GM20000 (cell line): ENCODE measurements around the gene RAP1GDS1.
"Not testable (repeated sequence)": the region's sequence is repeated elsewhere in the genome, so short reads cannot be mapped to it uniquely, and the experiment has no call there.

Source experiments
- DNase-seq: peaks from one replicate; pipeline ENCODE4 v3.0.0; 2012; ENCODE audit warnings: low spot score
- TF ChIP-seq, protein P1 (sequence below): IDR thresholded peaks from 2 replicates; pipeline ENCODE4 v1.5.1; 2012; ENCODE audit warnings: mild to moderate bottlenecking, control low read depth; ENCODE audit errors: extremely low read depth, missing control alignments

Gene RAP1GDS1

GRCh38 chr4:98287328-98287727 lies 26.1 kb downstream of the RAP1GDS1 start:
- TF ChIP-seq, protein P1, sequence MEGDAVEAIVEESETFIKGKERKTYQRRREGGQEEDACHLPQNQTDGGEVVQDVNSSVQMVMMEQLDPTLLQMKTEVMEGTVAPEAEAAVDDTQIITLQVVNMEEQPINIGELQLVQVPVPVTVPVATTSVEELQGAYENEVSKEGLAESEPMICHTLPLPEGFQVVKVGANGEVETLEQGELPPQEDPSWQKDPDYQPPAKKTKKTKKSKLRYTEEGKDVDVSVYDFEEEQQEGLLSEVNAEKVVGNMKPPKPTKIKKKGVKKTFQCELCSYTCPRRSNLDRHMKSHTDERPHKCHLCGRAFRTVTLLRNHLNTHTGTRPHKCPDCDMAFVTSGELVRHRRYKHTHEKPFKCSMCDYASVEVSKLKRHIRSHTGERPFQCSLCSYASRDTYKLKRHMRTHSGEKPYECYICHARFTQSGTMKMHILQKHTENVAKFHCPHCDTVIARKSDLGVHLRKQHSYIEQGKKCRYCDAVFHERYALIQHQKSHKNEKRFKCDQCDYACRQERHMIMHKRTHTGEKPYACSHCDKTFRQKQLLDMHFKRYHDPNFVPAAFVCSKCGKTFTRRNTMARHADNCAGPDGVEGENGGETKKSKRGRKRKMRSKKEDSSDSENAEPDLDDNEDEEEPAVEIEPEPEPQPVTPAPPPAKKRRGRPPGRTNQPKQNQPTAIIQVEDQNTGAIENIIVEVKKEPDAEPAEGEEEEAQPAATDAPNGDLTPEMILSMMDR = no peak
- no peak for DNase-seq

GRCh38 chr4:98288671-98289070 lies 27.5 kb downstream of the RAP1GDS1 start:
- not testable (repeated sequence) for DNase-seq

DNA sequence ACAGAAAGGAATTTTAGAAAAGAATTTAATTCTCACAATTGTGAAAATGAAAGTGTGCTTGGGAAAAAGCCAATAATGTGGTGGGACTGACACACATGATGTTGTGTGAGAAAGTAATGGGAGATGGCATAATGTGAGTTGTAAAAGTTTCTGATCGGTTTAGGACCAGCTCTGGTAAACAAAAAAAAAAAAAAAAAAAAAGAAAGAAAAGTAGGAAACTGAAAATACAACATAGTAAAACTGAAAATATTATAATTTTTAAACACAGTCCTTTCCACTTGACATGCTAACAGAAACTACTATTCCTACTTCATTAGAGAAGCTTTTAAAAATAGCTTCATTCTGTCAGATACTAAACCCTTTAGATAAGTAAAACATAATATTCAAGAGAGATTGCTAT lies 28.2 kb downstream of the RAP1GDS1 start:
- peak; percentile 9 for DNase-seq
- TF ChIP-seq, protein P1 = no peak

DNA sequence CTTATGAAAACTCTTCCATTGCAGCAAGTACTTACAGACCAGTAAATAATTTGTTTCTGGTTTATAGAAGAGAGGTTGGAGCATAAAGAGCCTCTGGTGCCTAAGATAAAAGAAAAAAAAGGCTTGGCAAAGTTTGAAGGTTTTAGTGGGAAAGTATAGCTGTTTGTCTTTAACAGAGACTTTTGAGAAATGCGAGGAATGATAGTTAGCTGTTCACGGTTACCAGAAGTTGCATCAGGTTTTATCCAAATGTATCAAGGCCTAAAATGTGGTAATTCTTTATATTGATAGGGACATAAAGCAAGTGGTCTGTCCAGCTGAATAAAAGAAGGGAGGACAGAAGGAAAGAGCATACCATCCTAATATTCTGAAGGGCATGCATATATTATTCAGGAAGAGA lies 29.3 kb downstream of the RAP1GDS1 start:
- DNase-seq = no peak
- TF ChIP-seq, protein P1 = no peak

GRCh38 chr4:98293104-98293887 lies 32.1 kb downstream of the RAP1GDS1 start:
- DNase-seq = no peak
- TF ChIP-seq, protein P1 = no peak

DNA sequence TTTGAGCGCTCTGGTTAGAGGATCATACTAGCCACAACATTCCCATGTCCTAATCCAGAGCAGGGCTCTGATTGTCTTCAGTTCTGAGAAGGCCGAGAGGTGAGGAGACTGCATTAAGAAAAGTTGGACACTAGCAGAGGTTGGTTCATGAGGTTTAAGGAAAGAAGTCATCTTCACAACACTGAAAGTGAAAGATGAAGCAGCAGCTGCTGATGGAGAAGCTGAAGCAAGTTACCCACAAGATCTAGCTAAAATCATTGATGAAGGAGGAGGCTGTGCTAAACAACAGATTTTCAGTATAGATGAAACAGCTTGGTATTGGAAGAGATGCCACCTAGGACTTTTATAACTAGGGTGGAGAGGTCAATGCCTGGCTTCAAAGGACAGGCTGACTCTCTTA lies 36.8 kb downstream of the RAP1GDS1 start:
- no peak for DNase-seq

DNA sequence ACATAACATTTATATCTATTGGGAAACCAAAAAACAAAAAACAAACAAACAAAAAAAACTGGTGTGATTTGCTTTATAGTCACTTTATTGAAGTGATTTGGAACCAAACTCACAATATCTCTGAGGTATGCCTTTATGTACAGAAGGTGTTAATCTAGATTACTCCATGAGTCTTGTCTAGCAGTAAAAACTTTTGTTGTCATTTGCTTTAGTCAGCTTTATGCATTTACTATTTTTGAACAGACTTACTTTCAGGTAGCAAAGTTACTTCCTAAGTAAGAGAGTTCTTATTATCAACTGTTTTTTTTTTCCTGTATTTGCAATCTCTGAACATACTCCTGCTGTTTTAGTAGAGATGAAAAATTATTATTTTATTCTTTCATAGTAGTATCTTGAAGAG lies 39.5 kb downstream of the RAP1GDS1 start:
- no peak for DNase-seq
- TF ChIP-seq, protein P1 = no peak

More for the DNA sequence above, 36.8 kb downstream of the RAP1GDS1 start:
- TF ChIP-seq, protein P1 = no peak

DNA sequence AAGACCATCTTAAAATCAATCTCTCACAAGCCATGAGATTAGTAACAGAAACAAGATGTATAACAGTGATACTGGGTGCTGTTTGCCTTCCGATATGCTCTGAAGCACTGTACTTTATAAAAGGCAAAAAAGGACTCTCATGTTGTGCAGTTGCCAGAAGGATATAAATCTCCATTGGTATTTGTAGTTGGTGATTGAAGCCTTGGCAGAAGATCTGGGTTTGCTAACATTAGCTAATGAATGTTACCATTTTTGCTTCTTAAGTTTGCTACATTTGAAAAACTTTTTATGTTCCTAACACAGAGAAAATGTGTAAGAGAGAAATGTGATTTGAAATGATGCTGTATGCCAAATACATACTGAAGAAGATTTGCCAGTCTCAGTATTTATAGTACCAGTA lies 44.4 kb downstream of the RAP1GDS1 start:
- DNase-seq = no peak
- TF ChIP-seq, protein P1 = no peak
